HEK293 (cell line): ENCODE results near the gene MUCL3.

Experiments used
- ZNF146 ChIP-seq: fragments of 450-650 bp; formaldehyde crosslinking; IDR thresholded peaks from 2 replicates; pipeline ENCODE4 v1.5.1; 2016; ENCODE audit warnings: missing biosample characterization, missing genetic modification characterization
- ZNF16 ChIP-seq: fragments of 450-650 bp; formaldehyde crosslinking; IDR thresholded peaks from 2 replicates; pipeline ENCODE4 v1.5.1; 2016; ENCODE audit warnings: low read depth, missing biosample characterization, missing genetic modification characterization
- ZNF776 ChIP-seq: fragments of 450-650 bp; formaldehyde crosslinking; IDR thresholded peaks from 2 replicates; pipeline ENCODE4 v1.5.0; 2017; ENCODE audit warnings: missing biosample characterization, missing genetic modification characterization, borderline replicate concordance
- TF ChIP-seq, protein P1 (sequence below): fragments of 450-650 bp; formaldehyde crosslinking; IDR thresholded peaks from 2 replicates; pipeline ENCODE4 v1.5.1; 2016; ENCODE audit warnings: missing biosample characterization, missing genetic modification characterization

- TF ChIP-seq ZNF16 (no peak), ZNF146 (tag by site-specific recombination) (no peak), ZNF776 (tag by site-specific recombination) (no peak)
- TF ChIP-seq, protein P1, sequence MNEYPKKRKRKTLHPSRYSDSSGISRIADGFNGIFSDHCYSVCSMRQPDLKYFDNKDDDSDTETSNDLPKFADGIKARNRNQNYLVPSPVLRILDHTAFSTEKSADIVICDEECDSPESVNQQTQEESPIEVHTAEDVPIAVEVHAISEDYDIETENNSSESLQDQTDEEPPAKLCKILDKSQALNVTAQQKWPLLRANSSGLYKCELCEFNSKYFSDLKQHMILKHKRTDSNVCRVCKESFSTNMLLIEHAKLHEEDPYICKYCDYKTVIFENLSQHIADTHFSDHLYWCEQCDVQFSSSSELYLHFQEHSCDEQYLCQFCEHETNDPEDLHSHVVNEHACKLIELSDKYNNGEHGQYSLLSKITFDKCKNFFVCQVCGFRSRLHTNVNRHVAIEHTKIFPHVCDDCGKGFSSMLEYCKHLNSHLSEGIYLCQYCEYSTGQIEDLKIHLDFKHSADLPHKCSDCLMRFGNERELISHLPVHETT (tag by site-specific recombination), result no peak
These were observed 47.7 kb upstream of the MUCL3 start for GRCh38 chr6:30893001-30893591.
